KBM-7 (cell line): ENCODE data around the gene LTBP2.

Source experiments
- DNase-seq: peaks from one replicate; pipeline ENCODE4 v3.0.0-alpha.2; 2015
- in situ Hi-C: fragments of 300-500 bp; cut with MboI; formaldehyde crosslinking; loops from 2 replicates; pipeline ENCODE4 v1.14.3; 2020; ENCODE audit warnings: low sequenced_read_pairs, low pct_unique_long_range_greater_than_20kb, mixed read lengths

The LTBP2 gene

GRCh38 chr14:74579447-74580274 lies 32.4 kb downstream of the LTBP2 start:
- in situ Hi-C loops, result no loop called here
- no peak for DNase-seq

DNA sequence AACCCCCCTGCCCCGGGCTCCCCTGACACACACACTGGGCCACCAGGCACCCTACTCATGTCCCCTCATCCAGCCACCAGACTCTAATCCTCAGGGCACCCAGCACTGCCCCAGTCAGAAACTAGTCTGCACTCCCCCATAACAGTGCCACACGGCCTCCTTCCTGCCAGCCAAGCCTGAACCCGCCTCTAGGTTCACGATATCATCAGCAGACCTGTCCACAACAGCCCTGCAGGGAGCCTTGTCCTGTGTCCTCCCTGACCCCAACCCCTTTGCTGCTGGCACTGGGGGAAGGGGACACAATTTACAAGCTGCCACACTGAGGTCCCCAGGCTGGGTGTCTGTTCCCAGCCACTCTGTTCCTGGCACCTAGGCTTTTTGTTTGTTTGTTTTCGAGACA lies 33.6 kb downstream of the LTBP2 start:
- in situ Hi-C loops, result no loop called here
- no peak for DNase-seq

- no peak for DNase-seq
- in situ Hi-C loops, result no loop called here
Measured at GRCh38 chr14:74577948-74578275, 34.1 kb downstream of the LTBP2 start.

- in situ Hi-C loops, result no loop called here
- no peak for DNase-seq
Measured at GRCh38 chr14:74577247-74577947, 34.6 kb downstream of the LTBP2 start.

GRCh38 chr14:74575936-74576335 lies 36.1 kb downstream of the LTBP2 start:
- in situ Hi-C loops, result no loop called here
- no peak for DNase-seq

GRCh38 chr14:74575507-74575906 lies 36.5 kb downstream of the LTBP2 start:
- no peak for DNase-seq
- in situ Hi-C loops, result no loop called here

GRCh38 chr14:74574706-74575105 lies 37.3 kb downstream of the LTBP2 start:
- in situ Hi-C loops, result no loop called here
- DNase-seq, result peak; percentile 19

DNA sequence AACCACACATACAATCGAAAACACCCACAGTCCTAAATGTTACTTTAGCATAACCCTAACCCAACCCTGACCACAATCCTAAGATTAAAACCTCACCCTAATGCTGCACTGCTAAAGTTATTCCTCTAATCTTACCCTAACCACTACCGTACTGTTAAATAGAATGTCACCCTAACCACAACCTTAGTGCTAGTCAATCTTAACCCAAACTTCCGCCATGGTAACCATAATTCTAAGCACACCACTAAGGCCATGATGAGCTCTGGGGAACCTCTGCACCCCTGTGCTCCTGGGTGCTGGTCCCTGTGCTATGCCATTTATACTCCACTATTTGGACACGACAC lies 38.0 kb downstream of the LTBP2 start:
- DNase-seq, result no peak
- in situ Hi-C loops, result no loop called here

DNA sequence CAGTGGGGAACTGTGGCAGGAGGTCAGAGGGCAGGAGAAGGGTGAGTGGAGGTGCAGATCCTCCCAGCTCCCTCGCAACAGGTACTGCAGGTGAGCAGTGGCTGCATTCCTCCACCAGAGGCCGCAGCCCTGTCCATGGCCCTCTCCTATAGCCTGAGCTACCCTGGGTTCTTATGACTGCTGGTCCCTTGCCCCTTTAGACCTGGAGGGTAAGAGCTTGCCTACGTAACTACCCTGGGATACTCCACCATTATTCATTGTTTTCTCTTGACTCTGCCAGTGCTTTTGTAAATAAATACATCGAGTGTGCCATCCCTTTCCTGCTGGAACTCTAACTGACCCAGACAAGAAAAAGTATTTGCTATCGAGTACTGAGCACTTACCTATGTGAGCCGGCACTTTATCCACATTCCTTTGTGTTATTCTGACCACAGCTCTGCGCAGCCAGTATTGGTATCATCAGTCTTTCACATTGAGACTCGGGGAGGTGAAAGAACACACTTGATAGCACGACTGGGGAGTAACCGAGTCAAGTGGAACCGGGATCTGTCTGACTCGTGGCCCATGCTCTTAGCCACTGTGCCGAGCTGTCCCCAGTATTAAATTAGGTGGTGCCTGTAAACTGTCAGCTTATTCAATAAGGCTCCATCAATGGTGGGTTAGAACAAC lies 38.5 kb downstream of the LTBP2 start:
- DNase-seq, result no peak

DNA sequence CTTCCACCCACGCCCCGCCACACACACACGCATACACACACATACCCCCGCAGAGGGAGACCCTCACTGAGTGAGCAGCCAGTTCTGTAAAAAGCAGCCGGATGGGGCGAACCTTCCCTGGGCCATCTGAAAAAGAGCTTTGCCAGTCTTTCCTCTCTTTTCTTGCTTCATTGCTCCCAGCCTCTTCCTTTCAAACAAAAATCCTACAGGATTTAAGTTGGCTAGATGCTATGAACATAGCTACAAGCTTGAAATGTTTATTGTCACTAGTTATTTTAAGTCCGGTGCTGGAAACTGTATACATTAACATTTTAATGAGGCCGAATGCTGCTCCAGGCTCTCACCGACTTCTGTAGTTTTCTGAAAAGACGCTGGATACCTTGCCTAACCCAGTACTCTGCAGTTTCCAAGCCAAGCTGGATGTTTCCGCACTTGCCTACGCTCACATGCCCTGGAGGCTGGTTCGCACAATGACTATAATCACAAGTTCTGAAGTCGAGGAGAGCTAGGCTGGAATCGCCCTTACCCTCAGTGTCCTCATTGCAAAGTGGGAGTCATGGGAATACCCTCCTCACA lies 39.2 kb downstream of the LTBP2 start:
- no peak for DNase-seq
- in situ Hi-C loops, result no loop called here

More for the DNA sequence above, 38.5 kb downstream of the LTBP2 start:
- in situ Hi-C loops, result no loop called here

GRCh38 chr14:74571901-74572725 lies 39.9 kb downstream of the LTBP2 start:
- in situ Hi-C loops, result no loop called here
- DNase-seq, result peak; percentile 18

- in situ Hi-C loops, result no loop called here
- no peak for DNase-seq
Measured at GRCh38 chr14:74571441-74571841, 40.6 kb downstream of the LTBP2 start.

GRCh38 chr14:74570696-74571095 lies 41.3 kb downstream of the LTBP2 start:
- no peak for DNase-seq
- in situ Hi-C loops, result no loop called here

DNA sequence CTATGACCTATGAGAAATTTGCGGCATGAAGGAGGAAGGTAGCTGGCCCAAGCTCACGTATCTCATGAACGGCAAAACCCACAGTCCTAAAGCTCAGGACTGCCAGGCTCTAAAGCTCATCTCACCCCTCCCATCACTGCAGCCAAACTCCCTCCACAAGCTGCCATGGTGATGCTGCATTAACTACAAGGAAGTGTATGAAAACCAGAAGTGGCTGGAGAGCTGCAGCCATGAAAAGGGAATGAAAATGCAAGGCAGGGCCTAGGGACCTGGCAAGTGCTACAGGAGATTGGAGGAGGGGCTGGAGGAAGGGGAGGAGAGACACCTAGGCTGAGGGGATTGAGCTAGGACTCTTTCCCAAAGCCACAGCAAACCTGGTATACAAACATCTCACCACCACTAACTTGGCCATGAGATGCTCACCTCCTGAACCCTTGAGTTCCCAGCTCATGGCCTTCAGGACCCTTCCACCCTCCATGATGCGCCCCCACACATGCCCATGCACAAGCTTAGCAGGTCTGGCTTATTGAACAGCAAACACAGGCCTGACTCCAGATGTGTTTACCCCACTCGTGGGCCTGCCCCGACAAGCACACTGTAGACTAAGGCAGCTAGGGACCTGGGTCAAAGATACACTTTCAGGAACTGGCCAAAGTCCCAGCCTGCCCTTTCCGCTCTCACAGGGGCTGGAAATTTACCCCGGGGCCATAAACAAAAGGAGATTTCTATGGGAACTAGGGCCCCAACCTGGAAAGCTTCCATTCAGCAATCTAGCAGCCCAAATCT lies 42.0 kb downstream of the LTBP2 start:
- DNase-seq, result no peak
- in situ Hi-C loops, result no loop called here

GRCh38 chr14:74569387-74569786 lies 42.6 kb downstream of the LTBP2 start:
- in situ Hi-C loops, result no loop called here
- DNase-seq, result no peak

GRCh38 chr14:74568911-74569310 lies 43.1 kb downstream of the LTBP2 start:
- in situ Hi-C loops, result no loop called here
- no peak for DNase-seq

DNA sequence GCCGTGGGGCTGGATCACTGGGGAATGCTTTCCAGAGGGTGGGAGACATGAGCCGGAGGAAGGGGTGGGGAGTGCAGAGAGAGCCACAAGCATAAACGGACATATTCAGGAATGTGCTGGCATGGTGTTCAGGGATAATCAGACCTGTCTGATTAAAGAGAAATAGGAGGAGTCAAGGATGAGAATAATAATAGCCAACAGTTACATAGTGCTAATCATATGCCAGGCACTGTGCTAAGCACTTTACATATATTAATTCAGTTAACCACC lies 43.7 kb downstream of the LTBP2 start:
- no peak for DNase-seq
- in situ Hi-C loops, result no loop called here

DNA sequence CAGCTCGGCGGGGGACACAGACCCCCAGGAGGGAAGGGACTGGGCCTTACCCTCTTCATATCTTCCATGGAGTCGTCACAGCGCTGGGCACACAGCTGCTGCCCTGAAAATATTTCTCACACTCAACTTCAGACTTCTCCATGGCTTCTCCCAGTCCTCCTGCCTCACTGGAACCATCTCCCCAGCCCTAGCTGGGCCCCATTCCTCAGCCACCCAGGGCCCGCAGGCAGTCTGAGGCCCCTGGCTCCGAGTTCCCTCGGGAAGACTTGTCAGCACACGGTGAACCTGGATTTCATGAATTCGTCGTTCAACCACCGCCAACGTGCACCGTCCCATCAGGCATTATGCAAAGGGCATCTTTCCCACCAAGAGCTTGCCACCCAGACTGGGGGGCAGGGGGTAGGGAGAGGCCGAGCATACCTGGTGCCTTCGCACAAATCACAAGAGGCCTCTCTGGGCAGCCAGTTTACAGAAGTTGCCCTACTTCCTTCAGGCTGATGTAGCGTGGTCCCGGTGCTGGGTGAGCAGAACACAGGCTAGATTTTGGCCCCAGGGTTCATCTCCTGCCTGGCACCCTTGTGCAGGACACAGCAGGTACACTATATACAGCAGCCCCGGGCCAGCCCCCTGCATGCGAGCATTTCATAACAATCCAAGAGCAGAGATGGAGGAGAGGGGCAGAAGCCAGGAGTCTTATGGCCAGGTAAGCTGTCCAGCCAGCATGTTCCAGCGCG lies 44.2 kb downstream of the LTBP2 start:
- DNase-seq, result no peak
- in situ Hi-C loops, result no loop called here
